MCF 10A (cell line): ENCODE measurements around the gene OTULINL. TPM values are rescaled to one million over a fixed set of nuclear protein-coding genes. Genes with fewer than 3 reads are reported as not detected.

ENCODE experiments used
- BruUV-seq: library from RNA; stranded (reverse); fragments of 400-500 nt; replicated peaks from 2 replicates; lab custom pipeline; 2021; lab: Mats Ljungman, UMichigan
- CTCF ChIA-PET: fragments of 300-600 bp; sonication (Branson Sonifier 250); formaldehyde crosslinking; extraction: SDS; loops from one replicate; lab custom pipeline; 2021; ENCODE audit warnings: antibody characterized with exemption, inconsistent platforms; lab: Yijun Ruan, JAX
- POLR2A ChIA-PET: fragments of 300-600, 350-650 bp; sonication (Branson Sonifier 250); formaldehyde crosslinking; extraction: SDS; loops from one replicate; lab custom pipeline; 2020; ENCODE audit warnings: antibody characterized with exemption, inconsistent platforms; lab: Yijun Ruan, JAX
- DNase-seq: peaks from one replicate; pipeline ENCODE4 v3.0.0-alpha.2; 2018; ENCODE audit not compliant: unreplicated experiment
- H3K27ac Mint-ChIP-seq: one replicate; pipeline ENCODE4 v1.8.0; 2022; ENCODE audit warnings: mild to moderate bottlenecking, low read depth, mixed read lengths; ENCODE audit not compliant: unreplicated experiment
- H3K27me3 Mint-ChIP-seq: one replicate; pipeline ENCODE4 v1.8.0; 2022; ENCODE audit warnings: mixed read lengths; ENCODE audit not compliant: insufficient read depth, unreplicated experiment
- H3K36me3 Mint-ChIP-seq: one replicate; pipeline ENCODE4 v1.8.0; 2022; ENCODE audit warnings: mild to moderate bottlenecking, moderate library complexity, mixed read lengths; ENCODE audit not compliant: insufficient read depth, unreplicated experiment
- H3K4me1 Mint-ChIP-seq: one replicate; pipeline ENCODE4 v1.8.0; 2022; ENCODE audit warnings: mixed read lengths; ENCODE audit not compliant: insufficient read depth, unreplicated experiment
- H3K4me3 Mint-ChIP-seq: one replicate; pipeline ENCODE4 v1.8.0; 2022; ENCODE audit warnings: mild to moderate bottlenecking, moderate library complexity, mixed read lengths; ENCODE audit not compliant: unreplicated experiment
- H3K9me3 Mint-ChIP-seq: one replicate; pipeline ENCODE4 v1.8.0; 2022; ENCODE audit warnings: mixed read lengths; ENCODE audit not compliant: unreplicated experiment
- CTCF ChIP-seq: fragments of 200-600 bp; IDR thresholded peaks from one replicate; pipeline ENCODE4 v1.8.0; 2022; ENCODE audit warnings: antibody characterized with exemption, mild to moderate bottlenecking; ENCODE audit not compliant: unreplicated experiment
- intact Hi-C: fragments of 100-400 bp; cut with micrococcal nuclease; formaldehyde crosslinking; loops from 2 replicates; pipeline ENCODE4 v1.14.1; 2022
- total RNA-seq: library from RNA; stranded (reverse); gene quantifications from 2 replicates; pipeline ENCODE4 v1.2.3, GENCODE V29; 2022

Gene OTULINL
- total RNA-seq, 1 experiment from 2014 or later, result not detected

GRCh38 chr5:14576206-14576605, 5.4 kb upstream of the OTULINL start:
- no peak for TF ChIP-seq CTCF
- Mint-ChIP-seq H3K4me1 (peaks cover 19% of the 10 kb centered on the region), H3K36me3 (no peaks in the 10 kb centered on the region), H3K27ac (no peak overlapping the region), H3K9me3 (no peaks in the 10 kb centered on the region), H3K4me3 (no peak overlapping the region), H3K27me3 (no peaks in the 10 kb centered on the region)
- DNase-seq, result no peak
- CTCF ChIA-PET, result no interaction called here
- no TSS peak for BruUV-seq
- intact Hi-C loops, result no loop called here
- POLR2A ChIA-PET, result no interaction called here

GRCh38 chr5:14577079-14577725, 4.4 kb upstream of the OTULINL start:
- Mint-ChIP-seq H3K4me3 (no peak overlapping the region), H3K36me3 (no peaks in the 10 kb centered on the region), H3K9me3 (no peaks in the 10 kb centered on the region), H3K4me1 (peaks cover 19% of the 10 kb centered on the region), H3K27me3 (no peaks in the 10 kb centered on the region), H3K27ac (no peak overlapping the region)
- no peak for TF ChIP-seq CTCF
- intact Hi-C loops, result no loop called here
- POLR2A ChIA-PET, result no interaction called here
- no TSS peak for BruUV-seq
- DNase-seq, result no peak
- CTCF ChIA-PET, result interaction anchor here (0.6 kb wide), 1 partner anchor 116 kb away, joined by 4 read pairs; no protein-coding TSS in a partner anchor

- Mint-ChIP-seq H3K9me3 (no peaks in the 10 kb centered on the region), H3K27ac (no peak overlapping the region), H3K4me1 (peaks cover 19% of the 10 kb centered on the region), H3K4me3 (no peak overlapping the region), H3K27me3 (peaks cover 3% of the 10 kb centered on the region), H3K36me3 (no peaks in the 10 kb centered on the region)
- ChIA-PET POLR2A (no interaction called here), CTCF (interaction anchor here (0.6 kb wide), 1 partner anchor 540 kb away, joined by 3 read pairs; no protein-coding TSS in a partner anchor)
- intact Hi-C loops, result no loop called here
- TF ChIP-seq CTCF, result no peak
- DNase-seq, result no peak
- no TSS peak for BruUV-seq
Observed at GRCh38 chr5:14577971-14578370, 3.6 kb upstream of the OTULINL start.

GRCh38 chr5:14579246-14579645, 2.3 kb upstream of the OTULINL start:
- TF ChIP-seq CTCF, result no peak
- BruUV-seq, result no TSS peak
- H3K27me3 Mint-ChIP-seq, result peaks cover 15% of the 10 kb centered on the region
- no peak for DNase-seq
- peaks cover 19% of the 10 kb centered on the region for H3K4me1 Mint-ChIP-seq
- intact Hi-C loops, result no loop called here
- CTCF ChIA-PET, result no interaction called here
- POLR2A ChIA-PET, result no interaction called here
- H3K9me3 Mint-ChIP-seq, result no peaks in the 10 kb centered on the region
- H3K36me3 Mint-ChIP-seq, result no peaks in the 10 kb centered on the region
- H3K27ac Mint-ChIP-seq, result no peak overlapping the region
- no peak overlapping the region for H3K4me3 Mint-ChIP-seq
